ENCODE measurements around the gene ABTB2.

DNA sequence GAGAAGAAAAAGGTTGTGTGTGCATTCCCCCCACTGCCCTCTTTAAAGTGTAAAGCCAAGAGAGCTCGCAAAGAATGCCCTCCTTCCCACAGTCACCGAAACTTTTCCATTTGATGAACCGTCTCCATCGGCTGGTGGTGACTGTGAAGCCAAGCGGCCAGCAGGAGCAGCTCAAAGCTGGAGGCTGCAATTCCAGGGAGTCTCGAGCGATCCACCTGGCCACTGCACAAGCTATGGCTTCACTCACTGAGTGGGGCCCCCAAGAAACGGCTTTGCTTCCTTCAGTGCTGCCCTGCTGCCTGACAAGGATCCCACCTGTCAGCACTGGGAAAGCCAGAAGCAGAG lies 117.7 kb downstream of the ABTB2 start:
- TF ChIP-seq, protein P1, sequence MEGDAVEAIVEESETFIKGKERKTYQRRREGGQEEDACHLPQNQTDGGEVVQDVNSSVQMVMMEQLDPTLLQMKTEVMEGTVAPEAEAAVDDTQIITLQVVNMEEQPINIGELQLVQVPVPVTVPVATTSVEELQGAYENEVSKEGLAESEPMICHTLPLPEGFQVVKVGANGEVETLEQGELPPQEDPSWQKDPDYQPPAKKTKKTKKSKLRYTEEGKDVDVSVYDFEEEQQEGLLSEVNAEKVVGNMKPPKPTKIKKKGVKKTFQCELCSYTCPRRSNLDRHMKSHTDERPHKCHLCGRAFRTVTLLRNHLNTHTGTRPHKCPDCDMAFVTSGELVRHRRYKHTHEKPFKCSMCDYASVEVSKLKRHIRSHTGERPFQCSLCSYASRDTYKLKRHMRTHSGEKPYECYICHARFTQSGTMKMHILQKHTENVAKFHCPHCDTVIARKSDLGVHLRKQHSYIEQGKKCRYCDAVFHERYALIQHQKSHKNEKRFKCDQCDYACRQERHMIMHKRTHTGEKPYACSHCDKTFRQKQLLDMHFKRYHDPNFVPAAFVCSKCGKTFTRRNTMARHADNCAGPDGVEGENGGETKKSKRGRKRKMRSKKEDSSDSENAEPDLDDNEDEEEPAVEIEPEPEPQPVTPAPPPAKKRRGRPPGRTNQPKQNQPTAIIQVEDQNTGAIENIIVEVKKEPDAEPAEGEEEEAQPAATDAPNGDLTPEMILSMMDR (conservative IDR thresholded peaks at IDR 0.05 in 1 of 2, IDR thresholded peaks at IDR 0.05 in 1 of 2; ENCODE audit: low read depth in 1 of 2, low read length in 2 of 2) = no peak
- TF ChIP-seq EZH2 (IDR thresholded peaks at IDR 0.05; ENCODE audit: low read length, missing control alignments) = no peak
